H1 (cell line): Measurements from ENCODE around the gene TTLL5. TPM values are rescaled to one million over a fixed set of nuclear protein-coding genes. Genes with fewer than 3 reads are reported as not detected.

Experiments
- CTCF ChIA-PET: fragments of 300-600 bp; sonication (Branson Sonifier 250); formaldehyde crosslinking; loops from one replicate; lab custom pipeline; 2021; ENCODE audit not compliant: partially characterized antibody; lab: Charles Lee
- POLR2A ChIA-PET: fragments of 300-600 bp; sonication (Branson Sonifier 250); formaldehyde crosslinking; loops from one replicate; lab custom pipeline; 2021; ENCODE audit warnings: inconsistent platforms; ENCODE audit not compliant: partially characterized antibody; lab: Charles Lee
- DNase-seq, 2 experiments: peaks; one replicate each; pipeline versions ENCODE4 v3.0.0 to v3.0.0-alpha.2; 2010 to 2022; ENCODE audit warnings: low spot score in 2 of 2, low read depth in 1 of 2, mixed read lengths in 1 of 2
- FAIRE-seq: peaks from 2 replicates; lab custom pipeline; 2011; peaks lifted over from hg19 to GRCh38; lab: Jason Lieb, UNC
- H2AFZ ChIP-seq: 2 replicates; pipeline ENCODE4 v1.8.1; 2012; ENCODE audit warnings: low read length, inconsistent platforms
- H2AK5ac ChIP-seq: 2 replicates; pipeline ENCODE4 v1.6.1; 2013; ENCODE audit warnings: low read depth, low read length
- H2BK120ac ChIP-seq: replicated peaks from 2 replicates; pipeline ENCODE3; 2013; ENCODE audit warnings: low read depth, low read length, inconsistent platforms
- H2BK12ac ChIP-seq: 2 replicates; pipeline ENCODE4 v1.6.1; 2013; ENCODE audit warnings: low read depth, low read length
- H2BK15ac ChIP-seq: 2 replicates; pipeline ENCODE4 v1.6.1; 2013; ENCODE audit warnings: low read length
- H2BK20ac ChIP-seq: 2 replicates; pipeline ENCODE4 v1.6.1; 2013; ENCODE audit warnings: low read length
- H2BK5ac ChIP-seq: 2 replicates; pipeline ENCODE4 v1.6.1; 2013; ENCODE audit warnings: low read depth, low read length
- H3K14ac ChIP-seq: 2 replicates; pipeline ENCODE4 v1.6.1; 2013; ENCODE audit warnings: inconsistent platforms; ENCODE audit not compliant: insufficient read length
- H3K18ac ChIP-seq: 2 replicates; pipeline ENCODE4 v1.6.1; 2013; ENCODE audit warnings: low read length; ENCODE audit errors: extremely low read depth
- H3K23ac ChIP-seq: 2 replicates; pipeline ENCODE4 v1.6.1; 2013; ENCODE audit warnings: inconsistent platforms; ENCODE audit not compliant: insufficient read length
- H3K23me2 ChIP-seq: 2 replicates; pipeline ENCODE4 v1.6.1; 2013; ENCODE audit warnings: low read depth, low read length
- H3K27ac ChIP-seq: 2 replicates; pipeline ENCODE4 v1.6.1; 2011; ENCODE audit warnings: low read depth, low read length, inconsistent platforms
- H3K27me3 ChIP-seq, 4 experiments: replicated peaks in 1 of 4; 1 replicate in 1 of 4; 2 replicates in 3 of 4; pipeline versions ENCODE4 v1.6.1 to v1.8.1; 2011 to 2013; ENCODE audit warnings: low read length in 3 of 4, mild to moderate bottlenecking in 3 of 4, inconsistent platforms in 2 of 4, mixed read lengths in 2 of 4, moderate library complexity in 1 of 4; ENCODE audit not compliant: control insufficient read depth in 3 of 4, insufficient read depth in 3 of 4; ENCODE audit errors: extremely low read depth in 1 of 4
- H3K36me3 ChIP-seq, 4 experiments: 2 replicates each; pipeline versions ENCODE4 v1.6.1 to v1.8.1; 2011 to 2013; ENCODE audit warnings: mild to moderate bottlenecking in 4 of 4, low read length in 3 of 4, moderate library complexity in 2 of 4, control low read depth in 1 of 4, inconsistent platforms in 1 of 4; ENCODE audit not compliant: insufficient read depth in 4 of 4, control insufficient read depth in 2 of 4
- H3K4ac ChIP-seq: replicated peaks from 2 replicates; pipeline ENCODE3; 2013; ENCODE audit warnings: low read length, low read depth, mixed read lengths, inconsistent platforms; ENCODE audit not compliant: insufficient read length
- H3K4me1 ChIP-seq, 4 experiments: replicated peaks in 1 of 4; 1 replicate in 1 of 4; 2 replicates in 3 of 4; pipeline versions ENCODE4 v1.6.1 to v1.8.1; 2011 to 2013; ENCODE audit warnings: low read length in 3 of 4, inconsistent platforms in 2 of 4, mixed read lengths in 1 of 4; ENCODE audit not compliant: insufficient read depth in 4 of 4, control insufficient read depth in 3 of 4
- H3K4me2 ChIP-seq, 2 experiments: 2 replicates each; pipeline versions ENCODE4 v1.6.1 to v1.8.1; 2011 to 2013; ENCODE audit warnings: low read depth in 2 of 2, low read length in 2 of 2, control low read depth in 1 of 2, inconsistent platforms in 1 of 2, mild to moderate bottlenecking in 1 of 2; ENCODE audit not compliant: insufficient read depth in 1 of 2
- H3K4me3 ChIP-seq, 4 experiments: fragments of 200-600, 300-600 bp in 1 of 4; sonication (generic), shearing (Covaris generic), sonication (Bioruptor Twin) in 1 of 4; 2 replicates each; pipeline versions ENCODE4 v1.5.1 to v1.8.1; 2011 to 2016; ENCODE audit warnings: low read length in 4 of 4, low read depth in 3 of 4, control low read depth in 2 of 4, inconsistent platforms in 2 of 4, mild to moderate bottlenecking in 2 of 4, mixed read lengths in 1 of 4, moderate library complexity in 1 of 4; ENCODE audit not compliant: insufficient read depth in 2 of 4; ENCODE audit errors: extremely low read depth in 1 of 4
- H3K56ac ChIP-seq: replicated peaks from 2 replicates; pipeline ENCODE3; 2013; ENCODE audit warnings: low read depth, mild to moderate bottlenecking, mixed read lengths, low read length, inconsistent platforms; ENCODE audit not compliant: insufficient read length
- H3K79me1 ChIP-seq: 2 replicates; pipeline ENCODE4 v1.6.1; 2013; ENCODE audit warnings: low read depth, low read length, control low read depth
- H3K79me2 ChIP-seq, 2 experiments: 2 replicates each; pipeline versions ENCODE4 v1.6.1 to v1.8.1; 2012 to 2013; ENCODE audit warnings: low read length in 2 of 2, mild to moderate bottlenecking in 2 of 2, inconsistent platforms in 1 of 2; ENCODE audit not compliant: insufficient read depth in 2 of 2, control insufficient read depth in 1 of 2
- H3K9ac ChIP-seq, 4 experiments: replicated peaks in 1 of 4; 1 replicate in 1 of 4; 2 replicates in 3 of 4; pipeline versions ENCODE4 v1.6.1 to v1.8.1; 2011 to 2013; ENCODE audit warnings: low read depth in 3 of 4, low read length in 3 of 4, control low read depth in 2 of 4, mild to moderate bottlenecking in 2 of 4, moderate library complexity in 2 of 4, inconsistent platforms in 1 of 4; ENCODE audit errors: extremely low read depth in 1 of 4
- H3K9me3 ChIP-seq, 2 experiments: 2 replicates each; pipeline versions ENCODE4 v1.6.1 to v1.8.1; 2012 to 2013; ENCODE audit warnings: mild to moderate bottlenecking in 2 of 2, moderate library complexity in 2 of 2, control low read depth in 1 of 2, inconsistent platforms in 1 of 2, low read depth in 1 of 2, low read length in 1 of 2, mixed read lengths in 1 of 2; ENCODE audit not compliant: insufficient read depth in 2 of 2
- H4K20me1 ChIP-seq, 2 experiments: replicated peaks in 1 of 2; 2 replicates each; pipeline versions ENCODE3 to v1.8.1; 2011 to 2013; ENCODE audit warnings: inconsistent platforms in 2 of 2, low read length in 2 of 2, mild to moderate bottlenecking in 1 of 2; ENCODE audit not compliant: insufficient read depth in 2 of 2, control insufficient read depth in 1 of 2
- H4K5ac ChIP-seq: 2 replicates; pipeline ENCODE4 v1.6.1; 2013; ENCODE audit warnings: low read length, low read depth, mixed read lengths, inconsistent platforms; ENCODE audit not compliant: insufficient read length
- H4K8ac ChIP-seq: 2 replicates; pipeline ENCODE4 v1.8.0; 2013; ENCODE audit warnings: mild to moderate bottlenecking, moderate library complexity, low read length, inconsistent platforms; ENCODE audit not compliant: insufficient read depth; ENCODE audit errors: extremely low read depth
- H4K91ac ChIP-seq: replicated peaks from 2 replicates; pipeline ENCODE3; 2013; ENCODE audit warnings: low read length, mixed read lengths, inconsistent platforms; ENCODE audit not compliant: insufficient read length
- BACH1 ChIP-seq: IDR thresholded peaks from 2 replicates; pipeline ENCODE4 v1.6.1; 2012; ENCODE audit warnings: low read length, improper control_type of control experiment
- BCL11A ChIP-seq, 2 experiments: IDR thresholded peaks; one replicate each; pipeline ENCODE4 v1.6.1; 2011; ENCODE audit warnings: low read depth in 2 of 2, low read length in 2 of 2, mild to moderate bottlenecking in 2 of 2
- CHD2 ChIP-seq: IDR thresholded peaks from 2 replicates; pipeline ENCODE4 v1.6.1; 2012; ENCODE audit warnings: low read length, improper control_type of control experiment
- EP300 ChIP-seq, 2 experiments: IDR thresholded peaks; 1 replicate in 1 of 2; 2 replicates in 1 of 2; pipeline ENCODE4 v1.6.1; 2011 to 2012; ENCODE audit warnings: low read depth in 2 of 2, low read length in 2 of 2, mild to moderate bottlenecking in 2 of 2, borderline replicate concordance in 1 of 2, inconsistent platforms in 1 of 2, moderate library complexity in 1 of 2
- EZH2 ChIP-seq: fragments of 200-600 bp; sonication (generic); IDR thresholded peaks from 2 replicates; pipeline ENCODE4 v1.7.1; 2012; ENCODE audit warnings: low read depth, mild to moderate bottlenecking, moderate library complexity, low read length, inconsistent platforms; ENCODE audit not compliant: severe bottlenecking
- POU5F1 ChIP-seq: IDR thresholded peaks from 2 replicates; pipeline ENCODE4 v1.6.1; 2011; ENCODE audit warnings: low read depth, mild to moderate bottlenecking, low read length, moderate library complexity
- RNF2 ChIP-seq: fragments of 200-900, 300-1000 bp; sonication (generic); IDR thresholded peaks from 2 replicates; pipeline ENCODE4 v1.7.1; 2016; ENCODE audit warnings: borderline replicate concordance, low read depth, mild to moderate bottlenecking, antibody characterized with exemption, low read length; ENCODE audit not compliant: poor library complexity, severe bottlenecking; ENCODE audit errors: missing control alignments
- SIN3A ChIP-seq, 2 experiments: IDR thresholded peaks in 1 of 2; conservative IDR thresholded peaks in 1 of 2; 2 replicates each; pipeline ENCODE4 v1.6.1; 2011 to 2012; ENCODE audit warnings: low read length in 2 of 2, improper control_type of control experiment in 1 of 2, low read depth in 1 of 2, mild to moderate bottlenecking in 1 of 2
- TCF12 ChIP-seq: IDR thresholded peaks from 2 replicates; pipeline ENCODE4 v1.6.1; 2011; ENCODE audit warnings: low read depth, mild to moderate bottlenecking, low read length
- TEAD4 ChIP-seq: IDR thresholded peaks from 2 replicates; pipeline ENCODE4 v1.6.1; 2012; ENCODE audit warnings: low read depth, low read length, inconsistent platforms, mixed read lengths
- USF2 ChIP-seq: IDR thresholded peaks from 2 replicates; pipeline ENCODE4 v1.6.1; 2011; ENCODE audit warnings: low read length, improper control_type of control experiment
- WGBS, 2 experiments: shearing (Covaris generic) in 1 of 2; methylation state at CpG; one replicate each; pipeline versions ENCODE4 v1.1.6 to v1.1.7; 2013 to 2015; ENCODE audit warnings: low lambda C conversion rate in 2 of 2, mixed read lengths in 2 of 2, inconsistent platforms in 1 of 2, low coverage in 1 of 2, missing lambda C conversion rate in 1 of 2; ENCODE audit not compliant: insufficient replicate concordance in 2 of 2, insufficient coverage in 1 of 2, insufficient read length in 1 of 2; ENCODE audit errors: extremely low coverage in 1 of 2, missing lambda C conversion rate in 1 of 2; 5-methylcytosine and 5-hydroxymethylcytosine counted together
- polyA plus RNA-seq, 7 experiments: library from polyadenylated mRNA; depleted of rRNA in 3 of 7; stranded (reverse) in 5 of 7; unstranded in 2 of 7; fragments of >200 nt in 5 of 7; fragments of 200-250 nt in 2 of 7; gene quantifications; 1 replicate in 5 of 7; 2 replicates in 1 of 7; 4 replicates in 1 of 7; pipeline versions ENCODE4 v1.2.1 to v1.2.3, GENCODE V29; 2011 to 2013; ENCODE audit warnings: missing spikeins in 2 of 7, mixed read lengths in 2 of 7
- total RNA-seq: library from RNA; stranded (reverse); fragmentation: NEBNext Ultra II Directional; extraction: Animal tissue kit (Norgen Biotek cat#: 25700); gene quantifications from 2 replicates; pipeline ENCODE4 v1.2.1, GENCODE V29; 2021

TTLL5 gene
- total and polyA plus RNA-seq, 2 of the 8 experiments (the other 6 are each of a cell fraction or from before 2014, with no cell fraction given): 16.1 to 45.9 TPM

GRCh38 chr14:75734854-75735253, 73.8 kb downstream of the TTLL5 start:
- Histone ChIP-seq H3K4me3 (no peak overlapping the region), H3K56ac (no peak overlapping the region), H2BK120ac (no peak overlapping the region), H3K79me1 (no peaks in the 10 kb centered on the region), H4K91ac (no peak overlapping the region), H2BK12ac (no peak overlapping the region), H2AK5ac (no peak overlapping the region), H3K4ac (no peak overlapping the region), H2AFZ (no peak overlapping the region), H3K23me2 (no peaks in the 10 kb centered on the region; the same call in 1 of the 2 replicates), H2BK15ac (no peak overlapping the region), H3K18ac (no peak overlapping the region), H3K27me3 (no peaks in the 10 kb centered on the region), H3K27ac (no peak overlapping the region), H3K4me2 (no peak overlapping the region), H3K14ac (no peak overlapping the region), H4K20me1 (no peaks in the 10 kb centered on the region), H3K79me2 (no peaks in the 10 kb centered on the region), H2BK20ac (no peak overlapping the region), H3K9me3 (no peaks in the 10 kb centered on the region), H3K9ac (no peak overlapping the region), H3K4me1 (no peaks in the 10 kb centered on the region; a peak in 1 of 7 replicates), H3K36me3 (peaks cover 0 to 16% (median 4%) of the 10 kb centered on the region in 4 experiments; a peak in 5 of 8 replicates), H4K5ac (no peak overlapping the region), H2BK5ac (no peak overlapping the region), H3K23ac (no peak overlapping the region), H4K8ac (no peak overlapping the region)
- POLR2A ChIA-PET: no interaction called here
- CTCF ChIA-PET: interaction anchor here (1.7 to 2.7 kb wide), 2 partner anchors 24 to 26 kb away, joined by 5 to 13 read pairs; no protein-coding TSS in a partner anchor
- 60% methylated on average over 3 of the region's 3 CpGs; no CpG with 5 or more reads in 1 of the 2 experiments for WGBS, 2 experiments
- TF ChIP-seq CHD2 (no peak), TEAD4 (no peak), BACH1 (no peak), USF2 (no peak), SIN3A (conservative IDR thresholded peaks at IDR 0.05 in 1 of 2, IDR thresholded peaks at IDR 0.05 in 1 of 2; ENCODE audit: low read depth in 1 of 2, low read length in 2 of 2) (no peak), EP300 (IDR thresholded peaks at IDR 0.05; ENCODE audit: borderline replicate concordance in 1 of 2, low read depth in 2 of 2, low read length in 2 of 2) (no peak), BCL11A (IDR thresholded peaks at IDR 0.05; ENCODE audit: low read depth in 2 of 2, low read length in 2 of 2) (no peak), POU5F1 (no peak), EZH2 (no peak), TCF12 (no peak), RNF2 (no peak)
- DNase-seq (no peak), FAIRE-seq (no peak)
